Common myeloid progenitor, CD34-positive (primary cell): ENCODE data around the gene KRTAP9-7.

Experiments used
- CTCF ChIA-PET: fragments of 350-600 bp; sonication (Branson Sonifier 250); formaldehyde crosslinking; loops from one replicate; lab custom pipeline; 2021; ENCODE audit warnings: antibody characterized with exemption; lab: Charles Lee
- POLR2A ChIA-PET: fragments of 350-600 bp; sonication (Branson Sonifier 250); formaldehyde crosslinking; loops from one replicate; lab custom pipeline; 2021; ENCODE audit warnings: antibody characterized with exemption; lab: Charles Lee
- DNase-seq, 3 donors: peaks; one replicate each; pipeline versions ENCODE4 v3.0.0 to v3.0.0-alpha.2; 2013
- H3K27ac ChIP-seq, 2 experiments: 1 replicate in 1 of 2; 2 replicates in 1 of 2; pipeline ENCODE4 v1.7.0; 2013; ENCODE audit warnings: inconsistent platforms in 2 of 2, low read length in 2 of 2, mild to moderate bottlenecking in 2 of 2, low read depth in 1 of 2, moderate library complexity in 1 of 2; ENCODE audit not compliant: severe bottlenecking in 2 of 2, insufficient read depth in 1 of 2, poor library complexity in 1 of 2
- H3K27me3 ChIP-seq, 5 experiments: replicated peaks in 2 of 5; 1 replicate in 3 of 5; 2 replicates in 2 of 5; pipeline versions ENCODE4 v1.6.1 to v1.7.0; 2013; ENCODE audit warnings: low read length in 4 of 5, mild to moderate bottlenecking in 2 of 5, moderate library complexity in 2 of 5, inconsistent platforms in 1 of 5; ENCODE audit not compliant: insufficient read depth in 5 of 5, control insufficient read depth in 4 of 5
- H3K36me3 ChIP-seq, 4 experiments: 1 replicate in 2 of 4; 2 replicates in 2 of 4; pipeline versions ENCODE4 v1.6.1 to v1.7.0; 2013; ENCODE audit warnings: low read length in 3 of 4, control low read depth in 1 of 4, mild to moderate bottlenecking in 1 of 4; ENCODE audit not compliant: control insufficient read depth in 4 of 4, insufficient read depth in 4 of 4
- H3K4me1 ChIP-seq, 4 experiments: 1 replicate in 3 of 4; 2 replicates in 1 of 4; pipeline versions ENCODE4 v1.6.1 to v1.7.1; 2013; ENCODE audit warnings: low read length in 3 of 4, mild to moderate bottlenecking in 3 of 4, control low read depth in 1 of 4, inconsistent platforms in 1 of 4, moderate library complexity in 1 of 4; ENCODE audit not compliant: control insufficient read depth in 4 of 4, insufficient read depth in 4 of 4; ENCODE audit errors: control extremely low read depth in 1 of 4
- H3K4me3 ChIP-seq, 7 experiments: 1 replicate in 4 of 7; 2 replicates in 3 of 7; pipeline versions ENCODE4 v1.5.1 to v1.7.0; 2013; ENCODE audit warnings: mild to moderate bottlenecking in 7 of 7, low read length in 6 of 7, moderate library complexity in 6 of 7, inconsistent platforms in 2 of 7, low read depth in 2 of 7, control low read depth in 1 of 7; ENCODE audit not compliant: insufficient read depth in 4 of 7, control insufficient read depth in 1 of 7; ENCODE audit errors: extremely low read depth in 1 of 7
- H3K9me3 ChIP-seq, 5 experiments: 1 replicate in 4 of 5; 2 replicates in 1 of 5; pipeline versions ENCODE4 v1.6.1 to v1.7.1; 2013; ENCODE audit warnings: low read length in 4 of 5, mild to moderate bottlenecking in 2 of 5, inconsistent platforms in 1 of 5, low read depth in 1 of 5, moderate library complexity in 1 of 5; ENCODE audit not compliant: control insufficient read depth in 4 of 5, insufficient read depth in 2 of 5; ENCODE audit errors: control extremely low read depth in 1 of 5
- WGBS: methylation state at CpG from one replicate; pipeline ENCODE4 v1.1.5; 2013; ENCODE audit not compliant: insufficient coverage; 5-methylcytosine and 5-hydroxymethylcytosine counted together

KRTAP9-7 gene

DNA sequence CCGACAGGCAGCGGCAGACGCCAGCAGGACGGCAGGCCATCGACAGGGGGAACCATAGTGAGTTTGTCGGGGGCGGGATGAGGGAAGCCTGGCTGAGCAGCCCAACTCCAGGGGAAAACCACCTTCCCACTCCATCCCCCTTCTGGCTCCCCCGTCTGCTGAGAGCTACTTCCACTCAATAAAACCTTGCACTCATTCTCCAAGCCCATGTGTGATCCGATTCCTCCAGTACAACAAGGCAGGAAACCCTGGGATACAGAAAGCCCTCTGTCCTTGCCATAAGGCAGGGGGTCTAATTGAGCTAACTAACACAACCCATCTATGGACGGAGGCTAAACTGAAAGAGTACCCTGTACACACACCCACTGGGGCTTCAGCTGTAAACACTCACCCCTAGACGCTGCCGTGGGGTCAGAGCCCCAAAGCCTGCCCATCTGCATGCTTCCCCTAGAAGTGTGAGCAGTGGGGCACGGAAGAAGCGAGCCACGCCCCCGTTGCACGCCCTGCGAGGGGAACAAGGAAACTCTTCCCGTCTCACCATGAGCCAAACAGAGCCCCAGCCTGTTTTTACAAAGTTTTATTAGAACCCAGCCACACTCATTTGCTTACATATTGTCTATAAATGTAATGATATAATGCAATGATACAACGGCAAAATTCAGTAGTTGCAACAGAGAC, 23.1 kb downstream of the KRTAP9-7 start:
- WGBS, result 93% methylated on average over 16 of the region's 20 CpGs
- POLR2A ChIA-PET, result no interaction called here

DNA sequence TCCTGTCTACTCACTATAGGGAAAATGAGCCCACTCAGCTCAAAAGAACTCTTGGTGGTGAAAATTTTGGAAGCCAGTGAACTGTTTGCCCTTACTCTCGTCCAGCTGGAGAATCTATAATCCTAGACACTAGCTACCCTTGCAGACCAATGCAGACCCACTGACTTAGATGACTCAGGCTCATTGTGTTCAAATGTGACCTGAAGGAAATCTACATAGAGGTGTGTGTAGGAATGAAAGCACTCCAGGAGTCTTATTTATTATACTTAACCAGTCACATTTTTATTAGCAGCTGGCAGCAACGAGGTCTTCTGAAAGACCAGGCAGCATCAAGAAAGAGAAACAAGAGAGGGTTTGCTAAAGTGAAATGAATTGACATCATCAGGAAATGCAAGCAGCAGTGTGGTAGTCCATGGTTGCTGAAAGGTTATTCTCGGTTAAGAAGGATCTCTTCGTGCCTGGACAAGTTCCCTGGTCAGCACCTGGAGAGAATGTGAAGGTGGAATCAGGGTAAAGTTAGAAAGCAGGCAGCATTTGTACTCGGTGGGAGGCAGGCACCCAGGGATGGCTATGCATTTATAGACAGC, 25.8 kb downstream of the KRTAP9-7 start:
- POLR2A ChIA-PET, result no interaction called here
- no peaks in the 10 kb centered on the region for H3K36me3 ChIP-seq
- DNase-seq, result no peak
- no peaks in the 10 kb centered on the region for H3K9me3 ChIP-seq
- CTCF ChIA-PET, result interaction anchor here (2.1 kb wide), 1 partner anchor 21 kb away, joined by 10 read pairs; no protein-coding TSS in a partner anchor
- no peak overlapping the region for H3K27ac ChIP-seq
- peaks cover 0 to 20% (median 3%) of the 10 kb centered on the region in 4 experiments for H3K4me1 ChIP-seq
- no peak overlapping the region for H3K4me3 ChIP-seq
- WGBS, result 61% methylated on average over 3 of the region's 5 CpGs
- H3K27me3 ChIP-seq, result no peaks in the 10 kb centered on the region

More for the DNA sequence above, 23.1 kb downstream of the KRTAP9-7 start:
- Histone ChIP-seq H3K27me3 (no peaks in the 10 kb centered on the region), H3K27ac (no peak overlapping the region), H3K4me1 (peaks cover 0 to 19% (median 3%) of the 10 kb centered on the region in 4 experiments), H3K4me3 (no peak overlapping the region), H3K36me3 (no peaks in the 10 kb centered on the region), H3K9me3 (no peaks in the 10 kb centered on the region)
- CTCF ChIA-PET, result interaction anchor here (0.7 kb wide), 1 partner anchor 10 kb away, joined by 3 read pairs; no protein-coding TSS in a partner anchor
- no peak for DNase-seq

DNA sequence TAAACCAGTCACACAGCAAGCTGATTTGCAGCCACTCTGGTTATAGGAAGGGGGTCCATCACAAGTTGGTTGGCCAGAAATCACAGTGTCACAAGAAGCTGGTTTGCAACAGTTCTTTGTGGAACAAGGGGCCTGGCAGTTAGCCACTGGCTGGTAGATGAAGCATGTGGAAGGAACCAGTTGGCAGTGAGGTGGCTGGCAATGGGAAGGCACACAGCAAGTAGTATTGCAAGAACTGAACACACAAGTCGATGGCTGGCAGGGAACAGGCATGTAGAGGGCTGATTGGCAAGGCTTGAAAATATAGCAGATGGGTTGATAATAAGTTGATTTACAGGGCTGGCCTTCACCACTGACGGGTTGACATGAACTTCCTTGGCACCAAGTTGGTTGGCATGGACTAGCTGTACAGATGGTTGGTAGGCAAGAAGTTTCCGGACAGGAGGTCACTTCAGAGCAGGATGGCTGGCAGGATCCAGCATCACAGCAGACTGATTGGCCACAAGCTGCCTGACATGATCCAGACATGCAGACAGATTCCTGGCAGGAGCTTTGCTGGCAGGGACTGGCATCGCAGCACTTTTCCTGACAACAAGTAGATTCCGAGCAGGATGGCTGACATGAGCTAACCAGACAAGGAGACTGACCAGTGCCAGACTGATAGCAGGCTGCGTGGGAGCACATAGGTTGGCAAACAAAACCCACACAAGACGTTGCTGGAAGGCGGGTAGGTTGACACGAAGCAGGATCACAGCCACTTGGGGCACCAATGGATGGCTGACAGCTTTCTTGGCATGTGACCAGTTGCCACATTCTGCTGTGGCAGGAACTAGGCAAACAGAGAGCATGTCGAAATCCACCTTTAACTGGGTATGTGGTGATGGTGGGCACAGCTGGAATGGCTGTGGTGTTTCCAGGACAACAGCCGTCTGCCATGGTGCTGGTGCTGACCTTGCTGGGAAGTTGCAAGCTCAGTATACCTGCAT, 26.7 kb downstream of the KRTAP9-7 start, which contains the start of gene KRTAP29-1:
KRTAP29-1 (minus strand) TSS at position 936 of the 986 bp plus-strand sequence; CDS start at position 936, 0 bp downstream.
- no peak within 1 kb of the TSS for H3K27ac ChIP-seq
- ChIA-PET POLR2A (no interaction called here), CTCF (interaction anchor here (2.1 kb wide), 1 partner anchor 20 kb away, joined by 10 read pairs; no protein-coding TSS in a partner anchor)
- DNase-seq, result peak in 2 of 3 donors; percentile 49 to 53
- H3K27me3 ChIP-seq, result no peaks in the 10 kb centered on the region
- no peak within 1 kb of the TSS for H3K4me3 ChIP-seq
- H3K36me3 ChIP-seq, result no peaks in the 10 kb centered on the region
- H3K9me3 ChIP-seq, result no peaks in the 10 kb centered on the region
- WGBS, result 80% methylated on average over 11 of the region's 11 CpGs
- peaks cover 2 to 25% (median 3%) of the 10 kb centered on the region in 4 experiments for H3K4me1 ChIP-seq

DNA sequence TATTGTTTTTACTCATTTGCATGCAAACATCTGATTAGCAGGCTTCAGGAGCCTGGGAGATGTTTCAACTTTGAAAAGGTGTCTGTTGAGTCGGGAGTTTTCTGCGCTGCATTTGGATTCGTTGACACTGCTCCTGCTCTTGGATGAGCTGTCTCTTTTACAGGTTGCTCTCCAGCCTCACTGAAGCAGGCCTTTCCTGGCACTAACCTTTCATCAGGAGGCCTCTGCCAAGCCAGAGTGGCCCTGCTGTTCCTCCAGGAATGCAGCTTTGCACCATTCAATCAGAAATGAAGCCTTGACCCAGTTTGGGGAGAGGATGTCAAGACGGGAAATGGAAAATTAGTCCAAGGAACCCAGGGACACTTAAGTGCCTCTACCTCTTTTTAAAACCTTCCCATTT, 27.5 kb downstream of the KRTAP9-7 start:
- no peak overlapping the region for H3K27ac ChIP-seq
- H3K4me3 ChIP-seq, result no peak overlapping the region
- ChIA-PET CTCF (interaction anchor here (1.0 to 1.8 kb wide), 2 partner anchors 11 to 20 kb away, joined by 4 read pairs; no protein-coding TSS in a partner anchor), POLR2A (interaction anchor here (0.7 kb wide), 1 partner anchor 162 kb away, joined by 4 read pairs; the partner anchor contains the start of gene KRTAP4-6)
- 100% methylated on average over 4 of the region's 4 CpGs for WGBS
- H3K4me1 ChIP-seq, result peaks cover 3 to 32% (median 7%) of the 10 kb centered on the region in 4 experiments
- no peak for DNase-seq
- no peaks in the 10 kb centered on the region for H3K9me3 ChIP-seq
- no peaks in the 10 kb centered on the region for H3K36me3 ChIP-seq
- no peaks in the 10 kb centered on the region for H3K27me3 ChIP-seq

DNA sequence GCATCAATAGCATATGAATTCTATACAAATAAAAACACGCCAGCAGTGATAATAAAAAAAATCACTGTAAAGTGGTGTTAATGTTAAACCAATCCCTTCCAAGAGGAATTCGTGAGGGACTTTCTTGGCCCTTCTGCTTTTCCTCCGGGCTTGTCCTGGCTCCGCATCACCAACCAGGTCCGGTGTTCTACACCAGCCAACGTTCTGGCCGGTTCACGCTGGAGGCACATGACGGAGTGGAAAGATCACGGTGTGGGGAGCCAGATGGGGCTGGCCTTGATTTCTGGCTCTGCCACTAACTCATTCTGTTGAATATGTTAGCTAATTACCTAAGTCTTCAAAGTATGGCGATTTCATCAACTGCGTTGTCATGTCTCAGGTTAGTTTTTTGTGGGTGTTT, 28.6 kb downstream of the KRTAP9-7 start:
- Histone ChIP-seq H3K4me3 (no peak overlapping the region), H3K27me3 (no peaks in the 10 kb centered on the region), H3K9me3 (no peaks in the 10 kb centered on the region), H3K4me1 (peaks cover 3 to 44% (median 18%) of the 10 kb centered on the region in 4 experiments), H3K36me3 (no peaks in the 10 kb centered on the region), H3K27ac (no peak overlapping the region)
- ChIA-PET POLR2A (no interaction called here), CTCF (interaction anchor here (1.0 to 1.8 kb wide), 2 partner anchors 10 to 19 kb away, joined by 4 read pairs; no protein-coding TSS in a partner anchor)
- 84% methylated on average over 9 of the region's 12 CpGs for WGBS
- DNase-seq, result no peak

DNA sequence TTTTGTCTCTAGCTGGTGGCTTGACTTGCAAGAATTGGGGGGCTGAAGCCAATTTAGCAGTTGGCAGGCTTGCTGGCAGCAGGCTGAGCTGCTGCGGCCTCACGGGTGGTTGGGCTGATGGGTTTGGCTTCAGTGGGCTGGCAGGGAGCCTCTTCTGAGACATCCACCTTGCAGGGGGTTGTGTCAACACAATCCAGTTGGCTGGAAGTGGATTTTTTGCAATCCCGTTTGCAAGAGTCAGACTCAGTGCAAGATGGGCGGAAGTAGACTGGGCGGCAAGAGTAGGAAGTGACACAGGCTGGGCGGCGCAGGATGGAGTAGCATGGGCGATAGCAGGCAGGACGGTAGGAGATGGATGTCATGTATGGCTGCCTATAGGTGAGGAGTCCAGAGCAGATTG, 32.1 kb downstream of the KRTAP9-7 start:
- Histone ChIP-seq H3K27ac (no peak overlapping the region), H3K9me3 (no peaks in the 10 kb centered on the region), H3K27me3 (no peaks in the 10 kb centered on the region), H3K4me3 (peak overlapping the region in 2 of 7 experiments; percentile 19 to 51), H3K4me1 (peaks cover 9 to 40% (median 24%) of the 10 kb centered on the region in 4 experiments), H3K36me3 (no peaks in the 10 kb centered on the region)
- ChIA-PET POLR2A (no interaction called here), CTCF (interaction anchor here (1.7 kb wide), 1 partner anchor 397 kb away, joined by 5 read pairs; no protein-coding TSS in a partner anchor)
- 91% methylated on average over 9 of the region's 9 CpGs for WGBS
- peak in 1 of 3 donors; percentile 18 for DNase-seq
